HepG2 (cell line): ENCODE measurements around the gene CTCF. TPM values are rescaled to one million over a fixed set of nuclear protein-coding genes. Genes with fewer than 3 reads are reported as not detected.
A peak's percentile ranks its signal among the peaks of the same experiment; 100 is the strongest.

Source experiments
- BRD4 ChIP-seq: sonication (generic); formaldehyde crosslinking; IDR thresholded peaks from 2 replicates; pipeline ENCODE4 v1.4.0; 2020; ENCODE audit warnings: missing genetic modification reagents
- CREB1 ChIP-seq, 2 experiments: fragments of 450-650 bp in 1 of 2; IDR thresholded peaks; 2 replicates each; pipeline ENCODE4 v1.6.1; 2016 to 2017; ENCODE audit warnings: control low read depth in 1 of 2, mild to moderate bottlenecking in 1 of 2, missing compliant biosample characterization in 1 of 2, missing genetic modification characterization in 1 of 2
- ETV5 ChIP-seq: IDR thresholded peaks from 2 replicates; pipeline ENCODE4 v1.6.1; 2018; ENCODE audit warnings: missing biosample characterization, missing genetic modification reagents, inconsistent platforms, borderline replicate concordance
- FOSL1 ChIP-seq: sonication (generic); formaldehyde crosslinking; IDR thresholded peaks from 2 replicates; pipeline ENCODE4 v1.9.0; 2021; ENCODE audit warnings: missing genetic modification reagents, borderline replicate concordance
- FOSL2 ChIP-seq: sonication (generic); formaldehyde crosslinking; IDR thresholded peaks from 2 replicates; pipeline ENCODE4 v1.4.0; 2020; ENCODE audit warnings: missing genetic modification reagents
- FOXA3 ChIP-seq: IDR thresholded peaks from 2 replicates; pipeline ENCODE4 v1.6.1; 2016; ENCODE audit warnings: missing genetic modification reagents, missing compliant biosample characterization
- GTF3A ChIP-seq: sonication (generic); formaldehyde crosslinking; conservative IDR thresholded peaks from 2 replicates; pipeline ENCODE4 v1.4.0; 2020; ENCODE audit warnings: mild to moderate bottlenecking, missing genetic modification reagents
- MYPOP ChIP-seq: sonication (generic); formaldehyde crosslinking; IDR thresholded peaks from 2 replicates; pipeline ENCODE4 v1.8.1; 2023; ENCODE audit warnings: mild to moderate bottlenecking, moderate library complexity, missing genetic modification reagents
- RELA ChIP-seq: sonication (generic); formaldehyde crosslinking; IDR thresholded peaks from 2 replicates; pipeline ENCODE4 v1.4.0; 2020; ENCODE audit warnings: missing genetic modification reagents
- SNAPC5 ChIP-seq: sonication (generic); formaldehyde crosslinking; IDR thresholded peaks from 2 replicates; pipeline ENCODE4 v1.8.1; 2023; ENCODE audit warnings: mild to moderate bottlenecking, missing genetic modification reagents, borderline replicate concordance
- SP4 ChIP-seq: sonication (generic); formaldehyde crosslinking; IDR thresholded peaks from 2 replicates; pipeline ENCODE4 v1.8.1; 2023; ENCODE audit warnings: mild to moderate bottlenecking, missing genetic modification reagents
- TGIF2 ChIP-seq: IDR thresholded peaks from 2 replicates; pipeline ENCODE4 v1.6.1; 2016; ENCODE audit warnings: control low read depth, missing compliant biosample characterization
- TMF1 ChIP-seq: sonication (generic); formaldehyde crosslinking; IDR thresholded peaks from 2 replicates; pipeline ENCODE4 v1.8.1; 2022; ENCODE audit warnings: low read depth, missing genetic modification reagents
- ZBTB2 ChIP-seq: sonication (generic); formaldehyde crosslinking; IDR thresholded peaks from 2 replicates; pipeline ENCODE4 v1.8.0; 2022; ENCODE audit warnings: low read depth, missing genetic modification reagents
- ZNF10 ChIP-seq: sonication (generic); formaldehyde crosslinking; IDR thresholded peaks from 2 replicates; pipeline ENCODE4 v1.4.0; 2020; ENCODE audit warnings: mild to moderate bottlenecking, low read depth, missing genetic modification reagents, borderline replicate concordance
- ZNF281 ChIP-seq: sonication (generic); formaldehyde crosslinking; IDR thresholded peaks from 2 replicates; pipeline ENCODE4 v1.4.0; 2020; ENCODE audit warnings: missing genetic modification reagents, borderline replicate concordance
- ZNF34 ChIP-seq: sonication (generic); formaldehyde crosslinking; IDR thresholded peaks from 2 replicates; pipeline ENCODE4 v1.4.0; 2020; ENCODE audit warnings: mild to moderate bottlenecking, missing genetic modification reagents, borderline replicate concordance
- ZNF574 ChIP-seq: sonication (generic); formaldehyde crosslinking; IDR thresholded peaks from 2 replicates; pipeline ENCODE4 v1.4.0; 2020; ENCODE audit warnings: missing genetic modification reagents
- ZNF788 ChIP-seq: sonication (generic); formaldehyde crosslinking; IDR thresholded peaks from 2 replicates; pipeline ENCODE4 v1.5.0; 2020; ENCODE audit warnings: mild to moderate bottlenecking, missing genetic modification reagents, borderline replicate concordance
- polyA plus RNA-seq, 8 experiments: library from polyadenylated mRNA; depleted of rRNA in 3 of 8; stranded (reverse) in 7 of 8; unstranded in 1 of 8; fragments of >200 nt; fragmentation: Illumina TruSeq in 4 of 8; extraction: Trizol in 4 of 8; gene quantifications; 2 replicates each; pipeline versions ENCODE4 v1.2.1 to v1.2.3, GENCODE V29; 2011 to 2016; ENCODE audit warnings: low read depth in 4 of 8, missing spikeins in 1 of 8, mixed read lengths in 1 of 8; ENCODE audit not compliant: insufficient read depth in 1 of 8
- total RNA-seq, 5 experiments: library from RNA; depleted of rRNA; stranded (reverse); fragments of >200 nt; fragmentation: Illumina TruSeq; extraction: Trizol; gene quantifications; 2 replicates each; pipeline ENCODE4 v1.2.3, GENCODE V29; 2016; ENCODE audit warnings: low read depth in 1 of 5

CTCF gene
- total and polyA plus RNA-seq, 2 of the 13 experiments (the other 11 are each of a cell fraction or from before 2014, with no cell fraction given): 19.5 to 37.5 TPM

- peak; percentile 63 for TF ChIP-seq ZNF574 (CRISPR knock-in tag)
- 0 out of 2 replicates have a peak, but pooled peaks have one; percentile 6 for TF ChIP-seq MYPOP (CRISPR knock-in tag)
- peak; percentile 26; the same call in 1 of the 2 replicates for TF ChIP-seq FOXA3 (CRISPR knock-in tag)
- TF ChIP-seq RELA (CRISPR knock-in tag): 0 out of 2 replicates have a peak, but pooled peaks have one; percentile 16
- TF ChIP-seq ZNF281 (CRISPR knock-in tag): peak; percentile 42; the same call in 1 of the 2 replicates
- TF ChIP-seq ZBTB2 (CRISPR knock-in tag): no peak
- peak; percentile 38; the same call in 1 of the 2 replicates for TF ChIP-seq SP4 (CRISPR knock-in tag)
- TF ChIP-seq FOSL2: peak; percentile 18; the same call in 1 of the 2 replicates
- no peak for TF ChIP-seq SNAPC5
- 0 out of 2 replicates have a peak, but pooled peaks have one; percentile 31 for TF ChIP-seq FOSL1 (CRISPR knock-in tag)
- no peak for TF ChIP-seq ZNF34 (CRISPR knock-in tag)
- peak; percentile 48; the same call in 1 of the 2 replicates for TF ChIP-seq BRD4
- peak; percentile 44; the same call in 1 of the 2 replicates for TF ChIP-seq ETV5
- peak; percentile 37; the same call in 1 of the 2 replicates for TF ChIP-seq TGIF2
- TF ChIP-seq ZNF10 (CRISPR knock-in tag): no peak
- no peak; the same call in 1 of the 2 replicates for TF ChIP-seq ZNF788 (CRISPR knock-in tag)
- TF ChIP-seq GTF3A: no peak
- TF ChIP-seq TMF1: no peak
- no peak for TF ChIP-seq CREB1 (IDR thresholded peaks at IDR 0.05)
- no peak for TF ChIP-seq CREB1 (CRISPR knock-in tag; IDR thresholded peaks at IDR 0.05)
Observed at GRCh38 chr16:67666559-67667452, 104.5 kb downstream of the CTCF start, which contains the start of the genes C16orf86 and ENKD1 (continued).
